Breast epithelium (tissue), 3 donors: ENCODE results near the gene IRGQ.

Experiments used
- POLR2A ChIP-seq: fragments of 450-650 bp; IDR thresholded peaks from one replicate; pipeline ENCODE4 v1.6.1; 2016; ENCODE audit warnings: antibody characterized with exemption, mild to moderate bottlenecking, moderate library complexity
- TF ChIP-seq, protein P1 (sequence below), 3 donors: fragments of 450-650 bp; IDR thresholded peaks; one replicate each; pipeline ENCODE4 v1.5.1; 2016 to 2017; ENCODE audit warnings: antibody characterized with exemption in 3 of 3, mild to moderate bottlenecking in 3 of 3, moderate library complexity in 3 of 3

GRCh38 chr19:43575156-43575950, 20.6 kb downstream of the IRGQ start, which contains the start of the genes PINLYP and XRCC1:
- TF ChIP-seq, protein P1, sequence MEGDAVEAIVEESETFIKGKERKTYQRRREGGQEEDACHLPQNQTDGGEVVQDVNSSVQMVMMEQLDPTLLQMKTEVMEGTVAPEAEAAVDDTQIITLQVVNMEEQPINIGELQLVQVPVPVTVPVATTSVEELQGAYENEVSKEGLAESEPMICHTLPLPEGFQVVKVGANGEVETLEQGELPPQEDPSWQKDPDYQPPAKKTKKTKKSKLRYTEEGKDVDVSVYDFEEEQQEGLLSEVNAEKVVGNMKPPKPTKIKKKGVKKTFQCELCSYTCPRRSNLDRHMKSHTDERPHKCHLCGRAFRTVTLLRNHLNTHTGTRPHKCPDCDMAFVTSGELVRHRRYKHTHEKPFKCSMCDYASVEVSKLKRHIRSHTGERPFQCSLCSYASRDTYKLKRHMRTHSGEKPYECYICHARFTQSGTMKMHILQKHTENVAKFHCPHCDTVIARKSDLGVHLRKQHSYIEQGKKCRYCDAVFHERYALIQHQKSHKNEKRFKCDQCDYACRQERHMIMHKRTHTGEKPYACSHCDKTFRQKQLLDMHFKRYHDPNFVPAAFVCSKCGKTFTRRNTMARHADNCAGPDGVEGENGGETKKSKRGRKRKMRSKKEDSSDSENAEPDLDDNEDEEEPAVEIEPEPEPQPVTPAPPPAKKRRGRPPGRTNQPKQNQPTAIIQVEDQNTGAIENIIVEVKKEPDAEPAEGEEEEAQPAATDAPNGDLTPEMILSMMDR (IDR thresholded peaks at IDR 0.05) = no peak
- peak; percentile 40 for TF ChIP-seq POLR2A
